Neural cell (in vitro differentiated cells): ENCODE data around the gene ZNF429. TPM values are rescaled to one million over a fixed set of nuclear protein-coding genes. Genes with fewer than 3 reads are reported as not detected.

Experiments used
- H2AFZ ChIP-seq: fragments of 200-600, 300-800 bp; sonication (generic), shearing (Covaris generic); 2 replicates; pipeline ENCODE4 v1.6.0; 2014; ENCODE audit warnings: low read depth, mild to moderate bottlenecking, antibody characterized with exemption, low read length, moderate library complexity
- H3F3A ChIP-seq: fragments of 200-600 bp; shearing (Covaris generic); 2 replicates; pipeline ENCODE4 v1.6.1; 2016; ENCODE audit warnings: mild to moderate bottlenecking, moderate library complexity, mixed read lengths, antibody characterized with exemption, low read length; ENCODE audit not compliant: insufficient read depth, poor library complexity, severe bottlenecking
- H3K27ac ChIP-seq: fragments of 200-600, 300-800 bp; sonication (generic), shearing (Covaris generic); 2 replicates; pipeline ENCODE4 v1.5.1; 2014; ENCODE audit warnings: mild to moderate bottlenecking, low read length, moderate library complexity
- H3K27me3 ChIP-seq: fragments of 300-800, 200-600 bp; sonication (generic), shearing (Covaris generic); 2 replicates; pipeline ENCODE4 v1.6.0; 2014; ENCODE audit warnings: mild to moderate bottlenecking, low read depth, low read length, moderate library complexity; ENCODE audit not compliant: insufficient read depth
- H3K36me3 ChIP-seq: fragments of 300-800, 200-600 bp; sonication (generic), shearing (Covaris generic); 2 replicates; pipeline ENCODE4 v1.5.1; 2014; ENCODE audit warnings: mild to moderate bottlenecking, antibody characterized with exemption, low read length, moderate library complexity; ENCODE audit not compliant: insufficient read depth
- H3K4me2 ChIP-seq: fragments of 300-800, 200-600 bp; sonication (generic), shearing (Covaris generic); 2 replicates; pipeline ENCODE4 v1.6.0; 2014; ENCODE audit warnings: mild to moderate bottlenecking, low read length
- H3K4me3 ChIP-seq: fragments of 300-800, 200-600 bp; sonication (generic), shearing (Covaris generic); 2 replicates; pipeline ENCODE4 v1.5.1; 2014; ENCODE audit warnings: mild to moderate bottlenecking, low read length, moderate library complexity
- H3K79me2 ChIP-seq: fragments of 200-600 bp; shearing (Covaris generic); replicated peaks from 2 replicates; pipeline ENCODE4 v1.6.0; 2014; ENCODE audit warnings: mild to moderate bottlenecking, low read length, moderate library complexity; ENCODE audit not compliant: insufficient read depth
- H3K9ac ChIP-seq: fragments of 300-800, 200-600 bp; sonication (generic), shearing (Covaris generic); 2 replicates; pipeline ENCODE4 v1.6.1; 2016; ENCODE audit warnings: mild to moderate bottlenecking, low read length, mixed read lengths
- H3K9me2 ChIP-seq: fragments of 200-600 bp; shearing (Covaris generic); 2 replicates; pipeline ENCODE4 v1.6.1; 2016; ENCODE audit warnings: mild to moderate bottlenecking, low read length, mixed read lengths; ENCODE audit not compliant: insufficient read depth
- H3K9me3 ChIP-seq: fragments of 200-600, 300-800 bp; sonication (generic), shearing (Covaris generic); 2 replicates; pipeline ENCODE4 v1.6.1; 2016; ENCODE audit warnings: mild to moderate bottlenecking, mixed run types, low read length, moderate library complexity, mixed read lengths
- H4K20me1 ChIP-seq: fragments of 200-600 bp; shearing (Covaris generic); 2 replicates; pipeline ENCODE4 v1.6.1; 2016; ENCODE audit warnings: mild to moderate bottlenecking, mixed run types; ENCODE audit not compliant: insufficient read depth
- CTCF ChIP-seq: fragments of 450-650 bp; IDR thresholded peaks from 2 replicates; pipeline ENCODE4 v1.5.1; 2014; ENCODE audit warnings: antibody characterized with exemption, mild to moderate bottlenecking, moderate library complexity; ENCODE audit not compliant: poor library complexity, severe bottlenecking
- EP300 ChIP-seq: fragments of 450-650 bp; conservative IDR thresholded peaks from 2 replicates; pipeline ENCODE4 v1.6.1; 2014; ENCODE audit warnings: antibody characterized with exemption, mild to moderate bottlenecking, moderate library complexity; ENCODE audit not compliant: poor library complexity, severe bottlenecking
- EZH2 ChIP-seq: fragments of 200-600, 300-800 bp; shearing (Covaris generic), sonication (generic); IDR thresholded peaks from 2 replicates; pipeline ENCODE4 v1.6.1; 2014; ENCODE audit warnings: antibody characterized with exemption, low read length, borderline replicate concordance, mild to moderate bottlenecking; ENCODE audit not compliant: insufficient read depth, poor library complexity, severe bottlenecking
- MXI1 ChIP-seq: fragments of 450-650 bp; conservative IDR thresholded peaks from 2 replicates; pipeline ENCODE4 v1.6.1; 2014; ENCODE audit warnings: antibody characterized with exemption, mild to moderate bottlenecking; ENCODE audit not compliant: poor library complexity, severe bottlenecking
- POLR2AphosphoS5 ChIP-seq: IDR thresholded peaks from 2 replicates; pipeline ENCODE4 v1.6.1; 2012
- RAD21 ChIP-seq: fragments of 450-650 bp; conservative IDR thresholded peaks from 2 replicates; pipeline ENCODE4 v1.6.1; 2014; ENCODE audit warnings: antibody characterized with exemption, mild to moderate bottlenecking, moderate library complexity
- SMC3 ChIP-seq: fragments of 450-650 bp; conservative IDR thresholded peaks from 2 replicates; pipeline ENCODE4 v1.6.1; 2014; ENCODE audit warnings: antibody characterized with exemption, mild to moderate bottlenecking, moderate library complexity; ENCODE audit not compliant: poor library complexity
- TAF1 ChIP-seq: IDR thresholded peaks from 2 replicates; pipeline ENCODE4 v1.6.1; 2012; ENCODE audit warnings: low read depth
- polyA plus RNA-seq: library from polyadenylated mRNA; depleted of rRNA; stranded (reverse); fragments of >200 nt; gene quantifications from 2 replicates; pipeline ENCODE4 v1.2.3, GENCODE V29; 2014
- TF ChIP-seq, protein P1 (sequence below): IDR thresholded peaks from 2 replicates; pipeline ENCODE4 v1.6.1; 2012; ENCODE audit warnings: borderline replicate concordance

The ZNF429 gene
- polyA plus RNA-seq, 1 donor from 2014 or later = 54.1 TPM

- H3K4me2 ChIP-seq = no peak overlapping the region
- H3K9ac ChIP-seq = no peak overlapping the region
- no peak overlapping the region for H2AFZ ChIP-seq
- H3K79me2 ChIP-seq = no peaks in the 10 kb centered on the region
- H3K27ac ChIP-seq = no peak overlapping the region
- no peak overlapping the region for H3K4me3 ChIP-seq
- H3F3A ChIP-seq = no peaks in the 10 kb centered on the region
- TF ChIP-seq EP300 (no peak), RAD21 (no peak), EZH2 (no peak), MXI1 (no peak), POLR2AphosphoS5 (no peak), TAF1 (no peak), CTCF (no peak), SMC3 (no peak)
- TF ChIP-seq, protein P1, sequence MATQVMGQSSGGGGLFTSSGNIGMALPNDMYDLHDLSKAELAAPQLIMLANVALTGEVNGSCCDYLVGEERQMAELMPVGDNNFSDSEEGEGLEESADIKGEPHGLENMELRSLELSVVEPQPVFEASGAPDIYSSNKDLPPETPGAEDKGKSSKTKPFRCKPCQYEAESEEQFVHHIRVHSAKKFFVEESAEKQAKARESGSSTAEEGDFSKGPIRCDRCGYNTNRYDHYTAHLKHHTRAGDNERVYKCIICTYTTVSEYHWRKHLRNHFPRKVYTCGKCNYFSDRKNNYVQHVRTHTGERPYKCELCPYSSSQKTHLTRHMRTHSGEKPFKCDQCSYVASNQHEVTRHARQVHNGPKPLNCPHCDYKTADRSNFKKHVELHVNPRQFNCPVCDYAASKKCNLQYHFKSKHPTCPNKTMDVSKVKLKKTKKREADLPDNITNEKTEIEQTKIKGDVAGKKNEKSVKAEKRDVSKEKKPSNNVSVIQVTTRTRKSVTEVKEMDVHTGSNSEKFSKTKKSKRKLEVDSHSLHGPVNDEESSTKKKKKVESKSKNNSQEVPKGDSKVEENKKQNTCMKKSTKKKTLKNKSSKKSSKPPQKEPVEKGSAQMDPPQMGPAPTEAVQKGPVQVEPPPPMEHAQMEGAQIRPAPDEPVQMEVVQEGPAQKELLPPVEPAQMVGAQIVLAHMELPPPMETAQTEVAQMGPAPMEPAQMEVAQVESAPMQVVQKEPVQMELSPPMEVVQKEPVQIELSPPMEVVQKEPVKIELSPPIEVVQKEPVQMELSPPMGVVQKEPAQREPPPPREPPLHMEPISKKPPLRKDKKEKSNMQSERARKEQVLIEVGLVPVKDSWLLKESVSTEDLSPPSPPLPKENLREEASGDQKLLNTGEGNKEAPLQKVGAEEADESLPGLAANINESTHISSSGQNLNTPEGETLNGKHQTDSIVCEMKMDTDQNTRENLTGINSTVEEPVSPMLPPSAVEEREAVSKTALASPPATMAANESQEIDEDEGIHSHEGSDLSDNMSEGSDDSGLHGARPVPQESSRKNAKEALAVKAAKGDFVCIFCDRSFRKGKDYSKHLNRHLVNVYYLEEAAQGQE = no peak
- no peaks in the 10 kb centered on the region for H3K27me3 ChIP-seq
- no peaks in the 10 kb centered on the region for H3K9me2 ChIP-seq
- no peaks in the 10 kb centered on the region for H3K9me3 ChIP-seq
- no peaks in the 10 kb centered on the region for H3K36me3 ChIP-seq
- H4K20me1 ChIP-seq = no peaks in the 10 kb centered on the region
These were observed 65.9 kb downstream of the ZNF429 start for GRCh38 chr19:21571316-21571715.

DNA sequence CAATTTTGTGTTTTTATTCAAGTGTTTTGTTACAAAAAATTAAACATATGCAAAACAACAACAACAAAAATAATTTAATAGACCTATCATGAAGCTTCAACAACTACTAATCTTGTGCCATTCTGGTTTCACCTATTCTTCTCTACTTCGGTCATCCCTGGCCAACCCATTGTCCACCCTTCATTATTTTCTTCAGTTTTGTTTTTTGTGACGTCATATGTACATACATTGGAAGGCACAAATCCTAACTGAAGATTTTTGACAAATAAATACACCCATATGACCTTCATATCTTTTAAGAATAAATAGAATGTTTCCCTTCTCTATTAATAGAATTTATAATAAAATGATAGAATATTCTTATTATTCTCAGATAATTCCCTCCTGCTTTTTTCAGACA lies 69.2 kb downstream of the ZNF429 start:
- Histone ChIP-seq H3K9ac (no peak overlapping the region), H3K4me2 (no peak overlapping the region), H3F3A (no peaks in the 10 kb centered on the region), H3K79me2 (no peaks in the 10 kb centered on the region), H3K27me3 (no peaks in the 10 kb centered on the region), H2AFZ (no peak overlapping the region), H3K9me2 (no peaks in the 10 kb centered on the region), H3K9me3 (no peaks in the 10 kb centered on the region), H3K27ac (no peak overlapping the region), H3K4me3 (no peak overlapping the region), H4K20me1 (no peaks in the 10 kb centered on the region), H3K36me3 (no peaks in the 10 kb centered on the region)
- TF ChIP-seq EP300 = no peak
- TF ChIP-seq POLR2AphosphoS5 = no peak
- no peak for TF ChIP-seq CTCF
- no peak for TF ChIP-seq EZH2
- TF ChIP-seq MXI1 = no peak
- TF ChIP-seq TAF1 = no peak
- no peak for TF ChIP-seq RAD21
- no peak for TF ChIP-seq SMC3
- TF ChIP-seq, protein P1 = no peak
